GM18870 (cell line): Measurements from ENCODE around the gene SLC22A31.

Source experiments
- ATAC-seq: cut with Tn5 transposase; IDR thresholded peaks from one replicate; pipeline ENCODE4 v1.9.1; 2021; ENCODE audit warnings: moderate library complexity; ENCODE audit not compliant: unreplicated experiment

SLC22A31 gene

DNA sequence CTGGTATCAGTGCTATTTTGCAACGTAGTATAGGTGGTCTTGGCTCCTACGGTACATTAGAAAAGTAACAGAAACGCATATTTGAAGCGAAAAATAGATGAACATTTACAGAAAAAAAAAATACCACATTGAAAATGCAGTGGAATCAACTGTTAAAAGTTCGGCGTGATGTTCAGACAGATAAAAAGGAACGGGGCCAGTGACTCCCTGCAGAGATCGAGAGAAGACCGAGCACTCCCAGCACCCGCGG lies 16.7 kb upstream of the SLC22A31 start:
- no peak for ATAC-seq

DNA sequence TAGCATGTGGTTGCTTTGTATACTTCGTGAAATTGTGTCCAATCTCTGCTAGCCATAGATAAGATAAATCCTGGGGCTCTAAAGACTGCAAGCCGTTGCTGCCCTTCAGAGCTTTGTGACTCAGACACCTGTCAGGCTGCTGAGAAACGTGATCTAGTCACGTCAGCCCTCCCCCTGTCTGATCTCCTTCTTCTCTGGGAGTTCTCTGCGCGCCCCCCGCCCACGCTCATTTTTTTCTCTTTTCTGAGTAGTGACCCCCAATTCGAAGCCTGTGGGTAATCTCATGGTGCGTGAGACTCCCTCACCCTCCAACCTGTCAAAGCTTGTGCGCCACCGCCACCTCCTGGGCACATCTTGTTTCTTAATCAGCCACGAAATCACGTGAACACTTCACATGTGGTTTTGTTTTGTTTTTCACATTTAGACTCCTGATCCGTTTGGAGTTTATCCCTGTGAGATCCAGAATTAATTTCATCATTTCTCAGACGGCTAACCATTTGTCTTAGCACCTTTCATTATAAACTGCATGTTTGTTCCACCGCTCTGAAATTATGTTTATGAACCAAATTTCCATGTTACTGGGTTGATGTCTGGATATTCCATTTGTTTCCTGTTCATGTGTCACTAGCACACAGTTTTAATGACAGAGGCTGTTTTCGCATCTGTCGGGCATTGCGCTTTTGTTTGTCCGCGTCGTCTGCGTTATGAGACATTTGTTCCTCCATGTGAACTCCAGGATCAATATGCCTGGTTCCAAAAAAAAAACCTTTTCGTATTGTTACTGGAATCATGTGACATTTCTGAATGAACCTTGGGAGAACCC lies 16.2 kb upstream of the SLC22A31 start:
- no peak for ATAC-seq

DNA sequence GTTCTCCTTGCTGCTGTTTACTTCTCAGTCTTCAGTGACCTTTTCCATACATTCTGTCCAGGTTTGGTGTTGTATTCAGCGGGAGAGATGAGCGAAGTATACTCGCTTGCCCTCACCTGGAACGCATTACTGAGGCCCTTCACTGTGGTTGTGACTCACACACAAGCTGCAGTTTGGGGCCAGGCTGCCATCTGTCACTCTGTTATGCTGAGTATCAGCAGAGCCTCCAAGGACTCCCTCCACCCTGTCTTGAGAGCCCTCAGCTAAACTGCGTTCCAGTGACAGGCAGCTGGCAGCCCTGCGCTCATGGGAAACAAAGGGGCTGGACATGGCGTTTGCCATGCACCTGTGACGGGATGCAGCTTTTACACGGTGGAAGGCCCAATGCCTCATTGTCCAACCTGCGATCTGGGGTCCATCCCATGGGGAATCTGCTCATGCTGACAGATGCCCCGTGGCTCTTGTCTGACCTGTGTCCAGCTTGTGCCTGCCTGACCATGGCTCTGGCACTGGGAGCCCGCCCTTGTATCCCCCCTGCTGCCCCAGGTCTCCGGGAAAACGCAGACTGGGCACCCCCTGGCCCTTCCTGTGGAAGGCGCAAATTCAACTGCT lies 10.7 kb upstream of the SLC22A31 start:
- ATAC-seq = no peak

DNA sequence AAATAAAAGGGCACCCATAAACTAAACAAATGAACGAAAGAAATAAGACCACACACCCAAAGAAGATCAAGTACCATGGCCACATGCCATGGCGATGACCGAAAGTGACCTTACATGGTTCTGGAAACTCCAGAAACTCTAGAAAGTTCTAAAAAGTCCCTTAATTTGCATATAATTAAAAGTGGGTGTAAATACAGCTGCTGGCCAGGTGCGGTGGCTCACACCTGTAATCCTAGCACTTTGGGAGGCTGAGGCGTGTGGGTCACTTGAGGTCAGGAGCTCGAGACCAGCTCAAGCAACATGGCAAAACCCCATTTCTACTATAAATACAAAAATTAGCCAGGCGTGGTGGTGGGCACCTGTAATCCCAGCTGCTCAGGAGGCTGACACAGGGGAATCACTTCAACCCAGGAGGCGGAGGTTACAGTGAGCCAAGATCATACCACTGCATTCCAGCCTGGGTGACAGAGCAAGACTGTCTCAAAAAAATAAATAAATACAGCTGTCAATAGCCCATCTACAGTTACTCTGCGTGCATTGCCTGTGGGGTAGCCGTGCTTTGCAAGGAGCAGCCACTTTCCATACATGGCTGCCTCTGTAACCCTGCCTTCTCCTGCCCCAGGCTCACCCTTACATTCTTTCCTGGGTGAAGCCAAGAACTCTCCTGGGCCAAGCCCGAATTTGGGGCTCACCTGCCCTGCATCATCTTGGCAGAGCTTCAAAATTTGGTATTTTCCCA lies 10.0 kb upstream of the SLC22A31 start:
- ATAC-seq = no peak

DNA sequence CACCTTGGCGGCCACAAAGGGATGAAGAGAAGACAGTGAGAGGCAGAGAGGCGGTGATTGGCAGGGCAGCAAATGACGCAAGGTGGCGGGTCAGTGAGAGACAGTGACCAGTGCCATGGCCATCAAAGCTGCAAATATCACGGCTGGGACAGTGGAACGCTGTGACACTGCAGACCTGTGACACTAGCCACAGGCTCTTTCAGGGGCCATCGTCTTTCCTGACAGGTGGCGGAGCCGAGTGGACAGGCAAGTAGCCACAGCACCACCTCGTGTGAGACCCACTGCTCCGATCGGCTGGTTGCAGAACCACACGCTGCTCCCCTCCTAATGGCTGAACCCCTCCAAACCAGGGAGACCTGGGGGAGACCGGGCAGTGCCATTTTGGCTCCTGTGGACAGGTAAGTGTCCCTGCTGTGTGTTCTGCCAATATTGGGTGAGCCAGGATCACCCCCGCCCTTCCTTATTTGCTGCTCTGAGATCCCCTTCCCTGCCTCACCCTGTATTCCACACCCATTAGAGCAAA lies 9.2 kb upstream of the SLC22A31 start:
- ATAC-seq = no peak

DNA sequence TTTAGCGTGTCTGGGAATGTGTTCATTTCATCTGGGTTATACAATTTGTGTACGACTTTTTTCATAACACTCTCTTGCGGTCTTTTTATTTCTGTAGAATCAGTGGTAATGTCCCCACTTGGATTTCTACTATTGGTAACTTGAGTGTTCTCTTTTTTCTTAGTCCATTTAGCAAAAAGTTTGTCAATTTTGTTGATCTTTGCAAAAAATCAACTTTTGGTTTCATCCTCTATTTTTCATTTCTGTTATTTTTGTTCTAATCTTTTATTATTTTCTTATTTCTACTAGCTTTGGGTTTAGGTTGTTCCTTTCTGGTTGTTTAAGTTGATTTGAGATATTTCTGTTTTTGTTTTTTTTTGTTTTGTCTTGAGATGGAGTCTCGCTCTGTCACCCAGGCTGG lies 7.7 kb upstream of the SLC22A31 start:
- ATAC-seq = no peak

DNA sequence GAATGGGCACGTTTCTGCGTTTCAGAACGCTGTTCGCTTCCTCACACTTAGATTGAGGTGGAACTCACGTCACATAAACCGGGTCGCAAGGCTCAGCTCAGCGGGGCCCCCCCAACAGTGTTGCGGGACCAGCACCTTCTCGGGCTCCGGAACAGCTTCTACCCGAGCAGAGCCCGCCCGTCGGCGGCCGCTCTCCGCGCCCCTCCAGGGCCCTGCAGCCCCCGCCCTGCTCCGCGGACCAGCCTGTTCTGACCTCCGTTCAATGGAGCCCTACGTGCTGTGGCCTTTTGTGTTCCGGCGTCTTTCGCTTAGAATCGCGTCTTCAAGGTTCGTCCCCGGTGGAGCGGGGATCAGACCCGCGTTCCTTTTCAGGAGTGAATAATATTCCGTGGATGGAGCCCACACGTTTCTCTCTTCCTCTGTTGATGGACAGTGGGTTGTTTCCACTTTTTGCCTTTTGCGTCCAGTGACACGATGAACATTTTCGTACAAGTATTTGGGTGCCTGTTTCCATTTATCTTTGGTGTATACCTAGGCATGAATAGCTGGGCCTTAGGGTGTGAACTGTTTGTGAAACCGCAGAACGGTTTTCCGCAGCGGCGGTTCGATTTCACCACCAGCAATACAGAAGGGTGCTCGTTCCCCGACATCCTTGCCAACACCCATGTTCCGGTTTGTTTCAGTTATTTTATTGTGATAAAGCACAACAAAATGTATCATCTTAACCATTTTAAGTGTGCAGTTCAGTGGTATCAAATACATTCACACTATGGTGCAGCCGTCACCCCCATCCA lies 2.3 kb upstream of the SLC22A31 start:
- no peak for ATAC-seq

DNA sequence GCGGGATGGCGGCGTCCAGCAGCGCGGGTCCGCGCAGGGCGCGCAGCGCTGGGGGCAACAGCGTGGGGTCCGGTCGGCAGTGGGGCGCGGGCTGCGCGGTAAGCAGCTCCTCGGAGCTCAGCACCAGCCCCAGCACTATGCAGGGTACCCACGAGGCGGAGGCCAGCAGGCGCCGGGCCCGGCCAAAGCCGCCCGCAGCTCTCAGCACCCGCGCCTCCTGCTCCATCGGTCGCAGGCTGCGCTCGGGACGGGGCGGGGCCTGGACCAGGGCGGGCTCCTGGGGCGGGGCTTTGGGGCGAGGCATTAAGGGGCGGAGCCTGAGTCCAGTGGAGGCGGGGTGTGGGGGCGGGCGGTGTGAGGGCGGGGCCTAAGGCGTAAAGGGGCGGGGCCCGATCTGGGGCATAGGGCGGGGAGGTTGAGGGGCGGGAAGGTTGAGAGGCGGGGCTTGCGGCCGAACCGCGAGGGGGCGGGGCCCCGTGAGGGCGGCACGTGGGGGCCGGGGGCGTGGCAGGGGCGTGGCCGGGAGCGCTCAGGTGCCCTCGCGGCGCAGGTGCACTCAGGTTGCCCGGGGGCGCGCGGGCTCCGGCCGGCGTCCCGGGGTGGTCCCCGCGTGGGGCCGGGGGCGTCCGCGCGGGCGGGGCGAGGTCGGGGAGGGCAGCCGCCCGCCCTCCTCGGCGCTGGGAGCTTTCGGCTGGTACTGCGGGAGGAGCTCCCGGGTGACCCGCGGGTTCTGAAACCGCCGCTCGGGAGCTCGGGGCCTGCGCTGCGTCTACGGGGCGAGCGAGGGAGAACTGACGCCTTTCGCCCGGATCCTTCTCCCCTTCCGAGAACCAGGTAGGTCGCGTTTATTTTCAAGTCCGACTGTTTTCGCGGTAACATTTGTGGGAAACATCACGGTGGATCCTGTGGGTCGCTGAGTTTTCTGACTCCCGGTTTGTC lies 1.4 kb upstream of the SLC22A31 start:
- no peak for ATAC-seq

DNA sequence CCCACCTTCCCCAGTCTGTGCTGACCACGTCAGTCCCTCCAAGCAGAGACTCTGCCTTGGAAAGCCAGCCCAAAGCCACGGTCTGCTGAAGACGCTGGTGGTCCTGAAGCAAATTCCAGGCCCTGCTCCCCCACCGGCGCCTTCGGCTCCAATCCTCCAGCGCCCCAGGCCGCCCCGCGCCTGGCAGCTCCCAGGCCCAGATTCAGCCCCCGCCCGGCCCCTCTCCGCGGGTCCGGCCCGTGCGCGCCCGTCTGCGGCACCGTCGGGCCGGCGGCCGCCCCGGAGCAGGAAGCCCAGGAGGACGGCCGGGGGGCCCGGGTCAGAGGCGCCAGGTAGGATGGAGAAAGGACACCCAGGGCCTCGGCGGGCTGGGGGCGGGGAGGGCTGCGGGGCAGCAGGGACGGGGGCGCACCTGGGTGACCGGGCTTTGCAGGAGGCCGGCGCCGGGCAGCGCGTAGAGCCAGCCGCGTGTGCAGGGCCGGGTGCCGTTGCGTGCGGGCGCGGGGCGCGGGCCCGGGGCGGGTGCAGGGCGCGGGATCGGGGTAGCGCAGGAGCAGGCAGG lies 594 bp upstream of the SLC22A31 start:
- no peak for ATAC-seq

DNA sequence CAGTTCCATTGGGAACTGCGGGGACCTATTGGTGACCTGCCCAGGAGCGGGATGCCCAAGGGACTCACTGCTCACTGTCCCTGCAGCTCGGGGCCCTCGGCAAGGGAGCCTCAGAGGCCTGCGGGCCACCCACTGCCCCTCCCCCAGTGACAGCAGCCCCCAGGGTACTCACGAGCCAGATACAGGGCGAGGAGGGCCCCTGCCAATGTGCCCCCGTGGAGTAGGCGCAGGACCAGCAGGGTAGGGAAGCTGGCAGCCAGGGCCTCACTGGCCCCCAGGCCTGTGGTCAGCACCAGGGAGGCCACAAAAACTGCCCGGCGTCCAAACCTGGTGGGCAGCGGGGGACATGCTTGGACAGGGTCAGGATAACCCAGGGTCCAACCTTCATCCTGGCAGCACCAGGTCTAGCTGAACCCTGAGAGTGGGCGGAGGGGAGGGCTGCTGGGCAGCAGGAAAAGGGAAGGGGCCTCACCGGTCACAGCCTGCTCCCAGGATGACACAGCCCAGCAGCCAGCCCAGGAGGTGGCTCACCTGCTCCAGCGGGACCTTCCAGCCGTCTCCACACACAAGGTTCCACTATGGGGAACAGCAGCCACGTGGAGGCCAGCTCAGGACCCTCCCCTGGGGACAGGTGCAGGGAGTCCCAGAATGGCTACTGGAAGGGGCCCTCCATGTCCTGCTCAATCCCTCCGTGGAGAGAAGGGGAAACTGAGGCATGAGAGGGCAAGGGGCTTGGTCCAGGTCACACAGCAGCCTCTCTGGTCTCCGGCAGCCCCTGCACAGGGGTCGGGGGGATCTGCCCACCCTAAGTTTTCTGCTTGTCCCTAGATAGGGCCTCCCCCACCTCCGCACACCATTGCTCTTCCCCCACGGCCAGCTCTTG lies 855 bp downstream of the SLC22A31 start:
- ATAC-seq = no peak

DNA sequence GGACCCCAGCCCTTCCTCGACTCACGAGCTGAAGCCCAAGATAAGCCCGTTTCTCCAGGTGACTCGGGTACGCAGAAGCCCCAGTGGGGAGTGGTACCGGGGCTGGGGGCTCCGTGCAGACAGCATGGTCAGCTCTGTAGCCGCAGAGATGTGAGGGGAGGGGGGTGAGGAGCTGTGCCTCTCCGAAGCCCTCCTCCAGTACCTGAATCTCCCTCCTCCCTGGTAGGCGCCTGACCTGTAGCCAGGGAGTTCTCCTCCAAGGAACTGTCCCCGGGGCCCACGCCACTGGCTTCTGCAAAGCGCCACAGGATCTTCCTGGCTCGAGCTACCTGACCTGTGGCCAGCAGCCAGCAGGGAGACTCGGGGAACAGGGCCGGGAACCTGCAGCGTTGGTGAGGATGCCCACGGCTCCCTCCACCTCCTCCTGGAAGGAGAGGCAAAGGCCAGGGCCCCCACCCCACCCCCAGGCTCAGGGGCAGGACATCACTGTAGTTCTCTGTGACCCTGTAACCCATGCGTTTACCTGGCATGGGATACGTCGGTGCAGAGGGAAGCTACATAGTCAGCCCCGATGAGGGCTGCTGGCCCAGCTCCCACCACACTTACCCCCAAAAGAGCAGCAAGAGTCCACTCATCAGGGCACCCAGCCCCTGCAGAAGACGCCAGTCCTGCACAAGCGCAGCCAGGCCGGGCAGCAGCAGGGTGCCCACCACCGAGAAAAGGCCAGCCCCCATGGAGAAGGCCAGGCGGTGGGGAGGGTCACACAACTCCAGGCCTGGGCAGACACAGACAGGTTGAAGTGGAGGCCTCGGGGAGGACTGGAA lies 1.7 kb downstream of the SLC22A31 start:
- no peak for ATAC-seq

DNA sequence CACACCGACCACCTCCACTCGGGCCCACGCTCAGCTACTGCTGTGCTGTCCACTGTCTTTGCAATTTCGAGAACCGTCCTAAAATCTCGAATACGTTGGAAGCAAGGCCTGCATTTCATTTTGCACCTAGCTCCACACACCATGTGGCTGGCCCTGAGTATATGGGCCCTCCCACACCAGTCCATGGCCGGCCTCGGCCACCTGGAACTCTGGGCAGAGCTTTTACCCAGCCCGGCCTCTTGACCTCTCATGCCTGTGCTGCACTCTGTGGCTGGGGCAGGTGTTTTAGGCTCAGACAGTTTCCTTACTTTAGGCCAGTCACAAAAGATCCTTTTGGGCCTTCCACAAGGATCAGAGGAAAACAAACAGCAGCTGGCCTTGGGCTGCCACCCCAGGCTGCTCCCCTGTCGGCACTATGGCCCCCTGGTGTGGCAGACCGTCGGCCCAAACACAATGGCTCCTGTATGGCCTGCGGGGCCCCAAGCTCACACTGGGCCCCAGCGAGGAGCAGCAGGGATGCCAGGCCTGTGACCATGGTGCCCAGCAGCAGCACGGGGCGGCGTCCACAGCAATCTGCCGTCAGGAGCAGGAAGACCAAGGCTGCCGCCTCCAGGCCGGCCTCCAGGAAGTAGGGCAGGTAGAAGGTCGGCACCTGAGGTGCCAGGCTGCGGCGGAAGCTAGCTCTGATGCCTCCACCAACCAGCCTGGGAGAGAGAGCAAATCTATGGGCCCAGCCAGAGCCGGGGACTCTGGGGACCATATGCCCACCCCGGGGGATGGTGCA lies 2.5 kb downstream of the SLC22A31 start:
- no peak for ATAC-seq

DNA sequence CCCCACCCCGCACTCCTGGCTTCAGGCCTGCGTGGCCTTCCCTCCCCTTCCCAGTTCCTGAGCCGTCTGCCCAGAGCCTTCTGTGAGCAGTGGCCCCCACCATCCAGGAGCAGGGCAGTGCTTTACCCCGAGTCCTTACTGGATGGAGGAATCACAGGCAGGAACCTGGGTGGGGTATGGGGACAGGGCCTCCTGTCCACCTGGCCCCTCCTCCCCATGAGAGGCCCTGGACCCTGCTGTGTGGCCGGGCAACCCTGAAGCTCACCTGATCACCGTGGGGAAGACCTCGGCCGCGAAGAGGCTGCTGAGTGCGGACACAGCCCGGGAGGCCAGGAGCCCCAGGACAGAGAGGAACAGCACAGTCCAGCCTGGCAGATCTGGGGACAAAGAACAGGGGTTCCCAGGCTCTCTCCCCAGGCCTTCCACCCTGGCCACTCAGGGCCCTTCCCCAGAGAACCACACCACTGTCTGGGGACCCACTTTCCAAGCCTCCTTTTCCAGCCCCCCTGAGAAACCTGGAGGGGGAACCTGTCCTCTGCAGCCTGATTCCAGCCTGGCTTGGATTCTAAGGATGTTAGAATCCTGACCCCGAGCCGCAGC lies 3.2 kb downstream of the SLC22A31 start:
- ATAC-seq = no peak

DNA sequence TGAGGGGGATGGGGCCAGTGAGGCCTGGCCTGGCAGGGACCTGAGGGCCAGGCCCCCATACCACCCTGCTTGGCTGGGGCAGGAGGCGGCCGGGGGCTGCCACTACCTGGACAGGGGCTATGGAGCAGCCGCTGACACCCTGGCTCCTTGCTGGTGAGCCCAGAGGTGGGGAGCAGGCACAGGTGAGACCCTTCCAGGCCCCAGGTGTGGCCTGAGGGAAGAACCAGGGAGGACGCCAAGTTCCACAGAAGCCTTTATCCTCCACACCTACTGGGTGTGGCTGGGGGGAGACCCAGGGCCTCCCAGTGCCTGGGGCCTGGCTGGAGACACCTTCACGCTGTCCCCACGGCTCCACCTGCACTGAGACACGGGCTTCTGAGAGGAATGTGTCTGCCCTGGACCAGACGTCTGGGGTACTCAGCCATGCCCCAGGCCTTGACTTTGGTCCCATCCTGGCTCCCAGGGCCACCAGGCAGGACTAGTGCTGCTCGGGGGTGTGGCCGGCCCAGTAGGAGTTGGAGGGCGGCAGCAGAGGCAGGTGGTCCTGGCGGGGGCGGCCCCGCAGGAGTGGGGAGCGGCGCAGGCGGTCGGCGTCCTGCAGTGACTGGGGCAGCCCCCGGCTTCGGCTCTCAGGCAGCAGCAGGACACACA lies 4.7 kb downstream of the SLC22A31 start:
- ATAC-seq = no peak

DNA sequence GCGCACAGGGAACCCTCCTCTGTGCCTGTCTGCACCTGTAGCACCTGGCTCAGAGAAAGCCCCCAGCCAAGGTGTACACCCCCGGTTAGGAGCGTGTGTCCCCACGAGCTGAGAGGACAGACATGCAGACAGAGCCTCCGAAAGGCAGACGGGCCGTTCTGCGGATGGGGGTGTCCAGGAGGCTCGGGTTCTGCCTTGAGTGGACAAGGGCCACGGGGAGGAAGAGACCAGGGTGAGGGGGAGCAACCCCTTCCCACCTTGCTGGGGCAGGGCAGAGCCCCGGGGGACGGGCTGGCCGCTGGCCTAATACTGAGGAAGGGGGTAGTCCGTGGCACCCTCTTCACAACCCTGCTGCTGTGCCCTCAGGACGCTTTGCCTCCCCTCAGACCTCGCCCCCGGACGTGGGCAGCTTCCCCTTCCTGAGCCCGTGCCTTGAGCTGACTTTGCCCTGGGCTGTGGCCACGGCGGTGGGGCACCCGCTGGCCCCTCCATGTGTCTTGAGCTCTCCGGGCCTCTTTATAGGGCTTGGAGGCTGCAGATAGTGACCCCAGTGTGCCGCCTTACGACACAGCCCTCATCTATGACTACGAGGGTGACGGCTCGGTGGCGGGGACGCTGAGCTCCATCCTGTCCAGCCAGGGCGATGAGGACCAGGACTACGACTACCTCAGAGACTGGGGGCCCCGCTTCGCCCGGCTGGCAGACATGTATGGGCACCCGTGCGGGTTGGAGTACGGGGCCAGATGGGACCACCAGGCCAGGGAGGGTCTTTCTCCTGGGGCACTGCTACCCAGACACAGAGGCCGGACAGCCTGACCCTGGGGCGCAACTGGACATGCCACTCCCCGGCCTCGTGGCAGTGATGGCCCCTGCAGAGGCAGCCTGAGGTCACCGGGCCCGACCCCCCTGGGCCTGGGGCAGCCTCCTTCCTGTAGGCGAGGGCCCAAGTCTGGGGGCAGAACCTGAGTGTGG lies 5.7 kb downstream of the SLC22A31 start:
- ATAC-seq = no peak
